HepG2 (cell line): Measurements from ENCODE around the gene CDCA4. TPM values are rescaled to one million over a fixed set of nuclear protein-coding genes. Genes with fewer than 3 reads are reported as not detected.
A peak's percentile ranks its signal among the peaks of the same experiment; 100 is the strongest.

Experiments
- BRD4 ChIP-seq: sonication (generic); formaldehyde crosslinking; IDR thresholded peaks from 2 replicates; pipeline ENCODE4 v1.4.0; 2020; ENCODE audit warnings: missing genetic modification reagents
- ELF4 ChIP-seq: sonication (generic); formaldehyde crosslinking; IDR thresholded peaks from 2 replicates; pipeline ENCODE4 v1.5.0; 2020; ENCODE audit warnings: missing genetic modification reagents, mild to moderate bottlenecking, moderate library complexity, borderline replicate concordance
- MTF1 ChIP-seq: sonication (generic); formaldehyde crosslinking; IDR thresholded peaks from 2 replicates; pipeline ENCODE4 v1.5.0; 2020; ENCODE audit warnings: missing genetic modification reagents
- SRSF9 ChIP-seq: fragments of 200-400 bp; formaldehyde crosslinking; IDR thresholded peaks from 2 replicates; pipeline ENCODE4 v1.6.1; 2018; ENCODE audit warnings: borderline replicate concordance, mild to moderate bottlenecking, low read depth, low read length; ENCODE audit not compliant: insufficient read depth, poor library complexity, severe bottlenecking
- TMF1 ChIP-seq: sonication (generic); formaldehyde crosslinking; IDR thresholded peaks from 2 replicates; pipeline ENCODE4 v1.8.1; 2022; ENCODE audit warnings: low read depth, missing genetic modification reagents
- YEATS2 ChIP-seq: sonication (generic); formaldehyde crosslinking; IDR thresholded peaks from 2 replicates; pipeline ENCODE4 v1.4.0; 2020; ENCODE audit warnings: missing genetic modification reagents, borderline replicate concordance
- ZNF101 ChIP-seq: sonication (generic); formaldehyde crosslinking; IDR thresholded peaks from 2 replicates; pipeline ENCODE4 v1.4.0; 2020; ENCODE audit warnings: mild to moderate bottlenecking, low read depth, missing genetic modification reagents, borderline replicate concordance
- ZNF124 ChIP-seq: sonication (generic); formaldehyde crosslinking; IDR thresholded peaks from 2 replicates; pipeline ENCODE4 v1.4.0; 2020; ENCODE audit warnings: missing genetic modification reagents
- ZNF142 ChIP-seq: sonication (generic); formaldehyde crosslinking; IDR thresholded peaks from 2 replicates; pipeline ENCODE4 v1.4.0; 2020; ENCODE audit warnings: missing genetic modification reagents
- ZNF143 ChIP-seq: sonication (generic); formaldehyde crosslinking; IDR thresholded peaks from 2 replicates; pipeline ENCODE4 v1.4.0; 2020; ENCODE audit warnings: missing genetic modification reagents
- ZNF230 ChIP-seq: sonication (generic); formaldehyde crosslinking; IDR thresholded peaks from 2 replicates; pipeline ENCODE4 v1.4.0; 2020; ENCODE audit warnings: mild to moderate bottlenecking, missing genetic modification reagents
- ZNF292 ChIP-seq: sonication (generic); formaldehyde crosslinking; IDR thresholded peaks from 2 replicates; pipeline ENCODE4 v1.8.1; 2022; ENCODE audit warnings: mild to moderate bottlenecking, low read depth, missing genetic modification reagents, borderline replicate concordance
- ZNF569 ChIP-seq: sonication (generic); formaldehyde crosslinking; IDR thresholded peaks from 2 replicates; pipeline ENCODE4 v1.5.0; 2020; ENCODE audit warnings: mild to moderate bottlenecking, missing genetic modification reagents, moderate library complexity, borderline replicate concordance
- ZNF629 ChIP-seq: sonication (generic); formaldehyde crosslinking; conservative IDR thresholded peaks from 2 replicates; pipeline ENCODE4 v1.5.0; 2020; ENCODE audit warnings: missing genetic modification reagents
- ZSCAN9 ChIP-seq: IDR thresholded peaks from 2 replicates; pipeline ENCODE4 v1.6.1; 2016; ENCODE audit warnings: borderline replicate concordance
- polyA plus RNA-seq, 8 experiments: library from polyadenylated mRNA; depleted of rRNA in 3 of 8; stranded (reverse) in 7 of 8; unstranded in 1 of 8; fragments of >200 nt; fragmentation: Illumina TruSeq in 4 of 8; extraction: Trizol in 4 of 8; gene quantifications; 2 replicates each; pipeline versions ENCODE4 v1.2.1 to v1.2.3, GENCODE V29; 2011 to 2016; ENCODE audit warnings: low read depth in 4 of 8, missing spikeins in 1 of 8, mixed read lengths in 1 of 8; ENCODE audit not compliant: insufficient read depth in 1 of 8
- total RNA-seq, 5 experiments: library from RNA; depleted of rRNA; stranded (reverse); fragments of >200 nt; fragmentation: Illumina TruSeq; extraction: Trizol; gene quantifications; 2 replicates each; pipeline ENCODE4 v1.2.3, GENCODE V29; 2016; ENCODE audit warnings: low read depth in 1 of 5
- TF ChIP-seq, protein P1 (sequence below): sonication (generic); formaldehyde crosslinking; IDR thresholded peaks from 2 replicates; pipeline ENCODE4 v1.4.0; 2020; ENCODE audit warnings: mild to moderate bottlenecking, missing genetic modification reagents
- TF ChIP-seq, protein P2 (sequence below): IDR thresholded peaks from 2 replicates; pipeline ENCODE4 v1.6.1; 2016; ENCODE audit warnings: low read depth, borderline replicate concordance

Gene CDCA4
- total and polyA plus RNA-seq, 2 of the 13 experiments (the other 11 are each of a cell fraction or from before 2014, with no cell fraction given), result 19.7 to 43.1 TPM

GRCh38 chr14:105020815-105021655, at the start of gene CDCA4 (continued):
- TF ChIP-seq, protein P1, sequence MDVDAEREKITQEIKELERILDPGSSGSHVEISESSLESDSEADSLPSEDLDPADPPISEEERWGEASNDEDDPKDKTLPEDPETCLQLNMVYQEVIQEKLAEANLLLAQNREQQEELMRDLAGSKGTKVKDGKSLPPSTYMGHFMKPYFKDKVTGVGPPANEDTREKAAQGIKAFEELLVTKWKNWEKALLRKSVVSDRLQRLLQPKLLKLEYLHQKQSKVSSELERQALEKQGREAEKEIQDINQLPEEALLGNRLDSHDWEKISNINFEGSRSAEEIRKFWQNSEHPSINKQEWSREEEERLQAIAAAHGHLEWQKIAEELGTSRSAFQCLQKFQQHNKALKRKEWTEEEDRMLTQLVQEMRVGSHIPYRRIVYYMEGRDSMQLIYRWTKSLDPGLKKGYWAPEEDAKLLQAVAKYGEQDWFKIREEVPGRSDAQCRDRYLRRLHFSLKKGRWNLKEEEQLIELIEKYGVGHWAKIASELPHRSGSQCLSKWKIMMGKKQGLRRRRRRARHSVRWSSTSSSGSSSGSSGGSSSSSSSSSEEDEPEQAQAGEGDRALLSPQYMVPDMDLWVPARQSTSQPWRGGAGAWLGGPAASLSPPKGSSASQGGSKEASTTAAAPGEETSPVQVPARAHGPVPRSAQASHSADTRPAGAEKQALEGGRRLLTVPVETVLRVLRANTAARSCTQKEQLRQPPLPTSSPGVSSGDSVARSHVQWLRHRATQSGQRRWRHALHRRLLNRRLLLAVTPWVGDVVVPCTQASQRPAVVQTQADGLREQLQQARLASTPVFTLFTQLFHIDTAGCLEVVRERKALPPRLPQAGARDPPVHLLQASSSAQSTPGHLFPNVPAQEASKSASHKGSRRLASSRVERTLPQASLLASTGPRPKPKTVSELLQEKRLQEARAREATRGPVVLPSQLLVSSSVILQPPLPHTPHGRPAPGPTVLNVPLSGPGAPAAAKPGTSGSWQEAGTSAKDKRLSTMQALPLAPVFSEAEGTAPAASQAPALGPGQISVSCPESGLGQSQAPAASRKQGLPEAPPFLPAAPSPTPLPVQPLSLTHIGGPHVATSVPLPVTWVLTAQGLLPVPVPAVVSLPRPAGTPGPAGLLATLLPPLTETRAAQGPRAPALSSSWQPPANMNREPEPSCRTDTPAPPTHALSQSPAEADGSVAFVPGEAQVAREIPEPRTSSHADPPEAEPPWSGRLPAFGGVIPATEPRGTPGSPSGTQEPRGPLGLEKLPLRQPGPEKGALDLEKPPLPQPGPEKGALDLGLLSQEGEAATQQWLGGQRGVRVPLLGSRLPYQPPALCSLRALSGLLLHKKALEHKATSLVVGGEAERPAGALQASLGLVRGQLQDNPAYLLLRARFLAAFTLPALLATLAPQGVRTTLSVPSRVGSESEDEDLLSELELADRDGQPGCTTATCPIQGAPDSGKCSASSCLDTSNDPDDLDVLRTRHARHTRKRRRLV (CRISPR knock-in tag), result no peak
- TF ChIP-seq ZNF143 (peak; percentile 86), ZNF142 (CRISPR knock-in tag) (peak; percentile 53; the same call in 1 of the 2 replicates), MTF1 (CRISPR knock-in tag) (peak; percentile 73; the same call in 1 of the 2 replicates), SRSF9 (no peak), ZNF292 (CRISPR knock-in tag) (no peak), TMF1 (CRISPR knock-in tag) (peak; percentile 57; the same call in 1 of the 2 replicates), ZNF101 (CRISPR knock-in tag) (no peak), ZNF629 (peak; percentile 32; the same call in 1 of the 2 replicates), ZNF124 (CRISPR knock-in tag) (no peak), YEATS2 (CRISPR knock-in tag) (peak; percentile 58; the same call in 1 of the 2 replicates), ZNF230 (CRISPR knock-in tag) (no peak), ZNF569 (CRISPR knock-in tag) (no peak), BRD4 (CRISPR knock-in tag) (0 out of 2 replicates have a peak, but pooled peaks have one; percentile 20), ZSCAN9 (CRISPR knock-in tag) (peak; percentile 44; the same call in 1 of the 2 replicates), ELF4 (CRISPR knock-in tag) (no peak)
- TF ChIP-seq, protein P2, sequence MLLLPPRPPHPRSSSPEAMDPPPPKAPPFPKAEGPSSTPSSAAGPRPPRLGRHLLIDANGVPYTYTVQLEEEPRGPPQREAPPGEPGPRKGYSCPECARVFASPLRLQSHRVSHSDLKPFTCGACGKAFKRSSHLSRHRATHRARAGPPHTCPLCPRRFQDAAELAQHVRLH, result no peak
